Neural cell (in vitro differentiated cells): Measurements from ENCODE around the gene KRT15. TPM values are rescaled to one million over a fixed set of nuclear protein-coding genes. Genes with fewer than 3 reads are reported as not detected.

Source experiments
- H2AFZ ChIP-seq: fragments of 200-600, 300-800 bp; sonication (generic), shearing (Covaris generic); 2 replicates; pipeline ENCODE4 v1.6.0; 2014; ENCODE audit warnings: low read depth, mild to moderate bottlenecking, antibody characterized with exemption, low read length, moderate library complexity
- H3F3A ChIP-seq: fragments of 200-600 bp; shearing (Covaris generic); 2 replicates; pipeline ENCODE4 v1.6.1; 2016; ENCODE audit warnings: mild to moderate bottlenecking, moderate library complexity, mixed read lengths, antibody characterized with exemption, low read length; ENCODE audit not compliant: insufficient read depth, poor library complexity, severe bottlenecking
- H3K27ac ChIP-seq: fragments of 200-600, 300-800 bp; sonication (generic), shearing (Covaris generic); 2 replicates; pipeline ENCODE4 v1.5.1; 2014; ENCODE audit warnings: mild to moderate bottlenecking, low read length, moderate library complexity
- H3K27me3 ChIP-seq: fragments of 300-800, 200-600 bp; sonication (generic), shearing (Covaris generic); 2 replicates; pipeline ENCODE4 v1.6.0; 2014; ENCODE audit warnings: mild to moderate bottlenecking, low read depth, low read length, moderate library complexity; ENCODE audit not compliant: insufficient read depth
- H3K36me3 ChIP-seq: fragments of 300-800, 200-600 bp; sonication (generic), shearing (Covaris generic); 2 replicates; pipeline ENCODE4 v1.5.1; 2014; ENCODE audit warnings: mild to moderate bottlenecking, antibody characterized with exemption, low read length, moderate library complexity; ENCODE audit not compliant: insufficient read depth
- H3K4me2 ChIP-seq: fragments of 300-800, 200-600 bp; sonication (generic), shearing (Covaris generic); 2 replicates; pipeline ENCODE4 v1.6.0; 2014; ENCODE audit warnings: mild to moderate bottlenecking, low read length
- H3K4me3 ChIP-seq: fragments of 300-800, 200-600 bp; sonication (generic), shearing (Covaris generic); 2 replicates; pipeline ENCODE4 v1.5.1; 2014; ENCODE audit warnings: mild to moderate bottlenecking, low read length, moderate library complexity
- H3K79me2 ChIP-seq: fragments of 200-600 bp; shearing (Covaris generic); replicated peaks from 2 replicates; pipeline ENCODE4 v1.6.0; 2014; ENCODE audit warnings: mild to moderate bottlenecking, low read length, moderate library complexity; ENCODE audit not compliant: insufficient read depth
- H3K9ac ChIP-seq: fragments of 300-800, 200-600 bp; sonication (generic), shearing (Covaris generic); 2 replicates; pipeline ENCODE4 v1.6.1; 2016; ENCODE audit warnings: mild to moderate bottlenecking, low read length, mixed read lengths
- H3K9me2 ChIP-seq: fragments of 200-600 bp; shearing (Covaris generic); 2 replicates; pipeline ENCODE4 v1.6.1; 2016; ENCODE audit warnings: mild to moderate bottlenecking, low read length, mixed read lengths; ENCODE audit not compliant: insufficient read depth
- H3K9me3 ChIP-seq: fragments of 200-600, 300-800 bp; sonication (generic), shearing (Covaris generic); 2 replicates; pipeline ENCODE4 v1.6.1; 2016; ENCODE audit warnings: mild to moderate bottlenecking, mixed run types, low read length, moderate library complexity, mixed read lengths
- H4K20me1 ChIP-seq: fragments of 200-600 bp; shearing (Covaris generic); 2 replicates; pipeline ENCODE4 v1.6.1; 2016; ENCODE audit warnings: mild to moderate bottlenecking, mixed run types; ENCODE audit not compliant: insufficient read depth
- CTCF ChIP-seq: fragments of 450-650 bp; IDR thresholded peaks from 2 replicates; pipeline ENCODE4 v1.5.1; 2014; ENCODE audit warnings: antibody characterized with exemption, mild to moderate bottlenecking, moderate library complexity; ENCODE audit not compliant: poor library complexity, severe bottlenecking
- EP300 ChIP-seq: fragments of 450-650 bp; conservative IDR thresholded peaks from 2 replicates; pipeline ENCODE4 v1.6.1; 2014; ENCODE audit warnings: antibody characterized with exemption, mild to moderate bottlenecking, moderate library complexity; ENCODE audit not compliant: poor library complexity, severe bottlenecking
- EZH2 ChIP-seq: fragments of 200-600, 300-800 bp; shearing (Covaris generic), sonication (generic); IDR thresholded peaks from 2 replicates; pipeline ENCODE4 v1.6.1; 2014; ENCODE audit warnings: antibody characterized with exemption, low read length, borderline replicate concordance, mild to moderate bottlenecking; ENCODE audit not compliant: insufficient read depth, poor library complexity, severe bottlenecking
- MXI1 ChIP-seq: fragments of 450-650 bp; conservative IDR thresholded peaks from 2 replicates; pipeline ENCODE4 v1.6.1; 2014; ENCODE audit warnings: antibody characterized with exemption, mild to moderate bottlenecking; ENCODE audit not compliant: poor library complexity, severe bottlenecking
- POLR2AphosphoS5 ChIP-seq: IDR thresholded peaks from 2 replicates; pipeline ENCODE4 v1.6.1; 2012
- RAD21 ChIP-seq: fragments of 450-650 bp; conservative IDR thresholded peaks from 2 replicates; pipeline ENCODE4 v1.6.1; 2014; ENCODE audit warnings: antibody characterized with exemption, mild to moderate bottlenecking, moderate library complexity
- REST ChIP-seq: IDR thresholded peaks from 2 replicates; pipeline ENCODE4 v1.6.1; 2012; ENCODE audit warnings: borderline replicate concordance
- SMC3 ChIP-seq: fragments of 450-650 bp; conservative IDR thresholded peaks from 2 replicates; pipeline ENCODE4 v1.6.1; 2014; ENCODE audit warnings: antibody characterized with exemption, mild to moderate bottlenecking, moderate library complexity; ENCODE audit not compliant: poor library complexity
- TAF1 ChIP-seq: IDR thresholded peaks from 2 replicates; pipeline ENCODE4 v1.6.1; 2012; ENCODE audit warnings: low read depth
- polyA plus RNA-seq: library from polyadenylated mRNA; depleted of rRNA; stranded (reverse); fragments of >200 nt; gene quantifications from 2 replicates; pipeline ENCODE4 v1.2.3, GENCODE V29; 2014

Gene KRT15
- polyA plus RNA-seq, 1 donor from 2014 or later, result 0.09 TPM

GRCh38 chr17:41556931-41557330 lies 38.2 kb upstream of the KRT15 start:
- Histone ChIP-seq H3K9ac (no peak overlapping the region), H4K20me1 (no peaks in the 10 kb centered on the region), H3K4me2 (no peak overlapping the region), H2AFZ (no peak overlapping the region), H3K27me3 (no peaks in the 10 kb centered on the region), H3K36me3 (no peaks in the 10 kb centered on the region), H3K79me2 (no peaks in the 10 kb centered on the region), H3K9me3 (no peaks in the 10 kb centered on the region), H3F3A (no peaks in the 10 kb centered on the region), H3K9me2 (no peaks in the 10 kb centered on the region), H3K27ac (no peak overlapping the region), H3K4me3 (no peak overlapping the region)
- TF ChIP-seq MXI1, result no peak
- TF ChIP-seq SMC3, result no peak
- no peak for TF ChIP-seq CTCF
- TF ChIP-seq TAF1, result no peak
- TF ChIP-seq REST, result no peak
- no peak for TF ChIP-seq EZH2
- TF ChIP-seq EP300, result no peak
- TF ChIP-seq RAD21, result no peak
- no peak for TF ChIP-seq POLR2AphosphoS5

GRCh38 chr17:41556306-41556705 lies 37.6 kb upstream of the KRT15 start:
- no peaks in the 10 kb centered on the region for H4K20me1 ChIP-seq
- no peak overlapping the region for H3K4me3 ChIP-seq
- TF ChIP-seq SMC3, result no peak
- no peaks in the 10 kb centered on the region for H3K9me2 ChIP-seq
- H3K79me2 ChIP-seq, result no peaks in the 10 kb centered on the region
- no peak overlapping the region for H3K4me2 ChIP-seq
- no peaks in the 10 kb centered on the region for H3K27me3 ChIP-seq
- H2AFZ ChIP-seq, result no peak overlapping the region
- no peak overlapping the region for H3K27ac ChIP-seq
- no peak overlapping the region for H3K9ac ChIP-seq
- no peaks in the 10 kb centered on the region for H3K9me3 ChIP-seq
- H3K36me3 ChIP-seq, result no peaks in the 10 kb centered on the region
- no peaks in the 10 kb centered on the region for H3F3A ChIP-seq

- no peaks in the 10 kb centered on the region for H3K79me2 ChIP-seq
- H3F3A ChIP-seq, result no peaks in the 10 kb centered on the region
- no peak overlapping the region for H3K4me3 ChIP-seq
- no peaks in the 10 kb centered on the region for H3K36me3 ChIP-seq
- no peak overlapping the region for H3K9ac ChIP-seq
- no peaks in the 10 kb centered on the region for H3K27me3 ChIP-seq
- no peak overlapping the region for H3K27ac ChIP-seq
- H3K4me2 ChIP-seq, result no peak overlapping the region
- no peaks in the 10 kb centered on the region for H4K20me1 ChIP-seq
- no peak for TF ChIP-seq RAD21
- TF ChIP-seq CTCF, result no peak
- no peak for TF ChIP-seq REST
- TF ChIP-seq TAF1, result no peak
- no peak for TF ChIP-seq EP300
- TF ChIP-seq POLR2AphosphoS5, result no peak
- TF ChIP-seq MXI1, result no peak
- no peak for TF ChIP-seq SMC3
- no peak for TF ChIP-seq EZH2
- H3K9me3 ChIP-seq, result no peaks in the 10 kb centered on the region
- no peak overlapping the region for H2AFZ ChIP-seq
- no peaks in the 10 kb centered on the region for H3K9me2 ChIP-seq
Observed at GRCh38 chr17:41555105-41555887, 36.6 kb upstream of the KRT15 start.
